Lung (tissue), 12 donors: ENCODE data around the gene BEST4. TPM values are rescaled to one million over a fixed set of nuclear protein-coding genes. Genes with fewer than 3 reads are reported as not detected.

Experiments
- ATAC-seq: fragments of 200-7000 bp; cut with Tn5 transposase; one replicate; pipeline ENCODE4 v1.9.1; 2020; ENCODE audit warnings: moderate number of reproducible peaks; ENCODE audit not compliant: insufficient read depth, low FRiP score
- DNase-seq, 3 donors: peaks; one replicate each; pipeline ENCODE4 v3.0.0-alpha.2; 2013 to 2017
- H3K27ac ChIP-seq, 2 donors: one replicate each; pipeline ENCODE4 v1.5.1; 2013; ENCODE audit warnings: mild to moderate bottlenecking in 2 of 2, moderate library complexity in 2 of 2, control low read depth in 1 of 2, inconsistent platforms in 1 of 2, low read depth in 1 of 2, low read length in 1 of 2
- H3K27me3 ChIP-seq, 3 donors: one replicate each; pipeline ENCODE4 v1.5.1; 2013; ENCODE audit warnings: low read length in 2 of 3; ENCODE audit not compliant: control insufficient read depth in 3 of 3, insufficient read depth in 3 of 3
- H3K36me3 ChIP-seq, 4 donors: one replicate each; pipeline ENCODE4 v1.5.1; 2013; ENCODE audit warnings: low read length in 4 of 4, mild to moderate bottlenecking in 1 of 4, moderate library complexity in 1 of 4; ENCODE audit not compliant: control insufficient read depth in 4 of 4, insufficient read depth in 4 of 4
- H3K4me1 ChIP-seq, 5 donors: one replicate each; pipeline ENCODE4 v1.5.1; 2013; ENCODE audit warnings: low read length in 5 of 5, mild to moderate bottlenecking in 2 of 5, moderate library complexity in 1 of 5; ENCODE audit not compliant: control insufficient read depth in 5 of 5, insufficient read depth in 5 of 5
- H3K4me3 ChIP-seq: one replicate; pipeline ENCODE4 v1.5.1; 2013; ENCODE audit warnings: mild to moderate bottlenecking, control low read depth, moderate library complexity
- H3K9ac ChIP-seq, 2 donors: one replicate each; pipeline ENCODE4 v1.5.1; 2013; ENCODE audit warnings: low read length in 2 of 2, control low read depth in 1 of 2; ENCODE audit not compliant: insufficient read depth in 1 of 2
- H3K9me3 ChIP-seq, 4 donors: one replicate each; pipeline ENCODE4 v1.5.1; 2013; ENCODE audit warnings: low read length in 3 of 4, mild to moderate bottlenecking in 1 of 4, moderate library complexity in 1 of 4; ENCODE audit not compliant: control insufficient read depth in 4 of 4, insufficient read depth in 3 of 4
- CTCF ChIP-seq: IDR thresholded peaks from 2 replicates; pipeline ENCODE4 v1.5.1; 2012; ENCODE audit warnings: mild to moderate bottlenecking; ENCODE audit errors: control extremely low read depth, extremely low read depth
- WGBS, 2 donors: extraction: QIAGEN DNeasy Blood & Tissue Kit; methylation state at CpG; one replicate each; pipeline ENCODE4 v1.1.7; 2013; 5-methylcytosine and 5-hydroxymethylcytosine counted together
- polyA plus RNA-seq, 2 donors: library from polyadenylated mRNA; stranded (reverse); fragments of 200-250 nt; gene quantifications; one replicate each; pipeline ENCODE4 v1.2.1, GENCODE V29; 2013
- total RNA-seq, 2 donors: library from RNA; depleted of rRNA in 1 of 2; stranded (reverse); fragments of >200 nt in 1 of 2; gene quantifications; one replicate each; pipeline ENCODE4 v1.2.1, GENCODE V29; 2014 to 2021
- donor health status: control.
- donor health status: control.
- donor health status: Bipolar disorder and iron deficiency.
- donor health status: healthy.
- donor health status: DM: yes; HTN: yes; CAD: no.

The BEST4 gene
- total and polyA plus RNA-seq, 4 donors = 0.23 to 1.4 (median 0.56) TPM

GRCh38 chr1:44810101-44810761 is 22.3 kb upstream of the BEST4 start:
- peak overlapping the region; percentile 60 to 100 for H3K27ac ChIP-seq
- WGBS, 2 donors = 22 to 23% methylated on average over 12 of the region's 12 CpGs
- ATAC-seq (no peak), DNase-seq (no peak)
- peaks cover 0 to 15% (median 1%) of the 10 kb centered on the region in 4 donors for H3K36me3 ChIP-seq
- H3K4me3 ChIP-seq = no peak overlapping the region
- no peaks in the 10 kb centered on the region for H3K27me3 ChIP-seq
- peaks cover 13 to 60% (median 50%) of the 10 kb centered on the region in 5 donors for H3K4me1 ChIP-seq
- peak overlapping the region in 1 of 2 donors; percentile 81 for H3K9ac ChIP-seq
- no peaks in the 10 kb centered on the region for H3K9me3 ChIP-seq
- no peak for TF ChIP-seq CTCF

- peak overlapping the region; percentile 92 to 100 for H3K27ac ChIP-seq
- peaks cover 13 to 57% (median 50%) of the 10 kb centered on the region in 5 donors for H3K4me1 ChIP-seq
- peaks cover 0 to 22% (median 1%) of the 10 kb centered on the region in 4 donors for H3K36me3 ChIP-seq
- no peak for TF ChIP-seq CTCF
- H3K4me3 ChIP-seq = no peak overlapping the region
- ATAC-seq (no peak), DNase-seq (peak; percentile 59 to 72 (median 66))
- WGBS, 2 donors = 28 to 30% methylated on average over 6 of the region's 6 CpGs
- H3K9me3 ChIP-seq = no peaks in the 10 kb centered on the region
- no peaks in the 10 kb centered on the region for H3K27me3 ChIP-seq
- H3K9ac ChIP-seq = peak overlapping the region; percentile 41 to 81
Measured at GRCh38 chr1:44808938-44809917, 21.3 kb upstream of the BEST4 start.

- Histone ChIP-seq H3K4me1 (peaks cover 13 to 61% (median 46%) of the 10 kb centered on the region in 5 donors), H3K4me3 (no peak within 1 kb of the TSS), H3K27ac (peak within 1 kb of the TSS; percentile 92 to 100), H3K9ac (peak within 1 kb of the TSS; percentile 79 to 82), H3K36me3 (peaks cover 2 to 31% (median 4%) of the 10 kb centered on the region in 4 donors), H3K9me3 (no peaks in the 10 kb centered on the region), H3K27me3 (no peaks in the 10 kb centered on the region)
- ATAC-seq (peak; percentile 4), DNase-seq (peak; percentile 95 to 96 (median 96))
- 19 to 21% methylated on average over 23 of the region's 23 CpGs for WGBS, 2 donors
- no peak for TF ChIP-seq CTCF
Measured at GRCh38 chr1:44808063-44808937, 20.3 kb upstream of the BEST4 start, which contains the start of gene BTBD19. BTBD19 (plus strand) TSS chr1:44808523; CDS start chr1:44808821, 298 bp downstream.
